Glutamatergic neuron (in vitro differentiated cells): Measurements from ENCODE around the gene PDE6G. TPM values are rescaled to one million over a fixed set of nuclear protein-coding genes. Genes with fewer than 3 reads are reported as not detected.

Experiments
- DNase-seq: peaks from one replicate; pipeline ENCODE4 v3.0.0; 2022
- H3K27ac Mint-ChIP-seq: one replicate; pipeline ENCODE4 v1.8.0; 2020; ENCODE audit warnings: mild to moderate bottlenecking, mixed read lengths, inconsistent platforms; ENCODE audit not compliant: unreplicated experiment
- H3K27me3 Mint-ChIP-seq: one replicate; pipeline ENCODE4 v1.8.0; 2020; ENCODE audit warnings: mild to moderate bottlenecking, moderate library complexity, mixed read lengths, inconsistent platforms; ENCODE audit not compliant: unreplicated experiment
- H3K36me3 Mint-ChIP-seq: one replicate; pipeline ENCODE4 v1.8.0; 2020; ENCODE audit warnings: mild to moderate bottlenecking, mixed read lengths, inconsistent platforms; ENCODE audit not compliant: unreplicated experiment
- H3K4me1 Mint-ChIP-seq: one replicate; pipeline ENCODE4 v1.8.0; 2020; ENCODE audit warnings: mild to moderate bottlenecking, low read depth, mixed read lengths, inconsistent platforms; ENCODE audit not compliant: unreplicated experiment
- H3K4me3 Mint-ChIP-seq: one replicate; pipeline ENCODE4 v1.8.0; 2020; ENCODE audit warnings: mild to moderate bottlenecking, mixed read lengths, inconsistent platforms; ENCODE audit not compliant: unreplicated experiment
- H3K9me3 Mint-ChIP-seq: one replicate; pipeline ENCODE4 v1.8.0; 2020; ENCODE audit warnings: mild to moderate bottlenecking, moderate library complexity, mixed read lengths, inconsistent platforms; ENCODE audit not compliant: unreplicated experiment
- CTCF ChIP-seq: fragments of 200-600 bp; sonication (generic); IDR thresholded peaks from one replicate; pipeline ENCODE4 v1.5.0; 2021; ENCODE audit not compliant: partially characterized antibody, unreplicated experiment
- total RNA-seq: library from RNA; stranded (reverse); fragmentation: NEBNext Ultra II Directional; extraction: Animal tissue kit (Norgen Biotek cat#: 25700); gene quantifications from one replicate; pipeline ENCODE4 v1.2.1, GENCODE V29; 2021; ENCODE audit not compliant: unreplicated experiment

PDE6G gene
- total RNA-seq, 1 donor from 2014 or later = not detected

GRCh38 chr17:81701288-81702071 lies 45.1 kb upstream of the PDE6G start:
- TF ChIP-seq CTCF = no peak
- H3K36me3 Mint-ChIP-seq = no peaks in the 10 kb centered on the region
- no peak for DNase-seq
- H3K4me1 Mint-ChIP-seq = peaks cover 2% of the 10 kb centered on the region
- no peak overlapping the region for H3K27ac Mint-ChIP-seq
- peak overlapping the region; percentile 92 for H3K4me3 Mint-ChIP-seq
- peaks cover 13% of the 10 kb centered on the region for H3K9me3 Mint-ChIP-seq
- H3K27me3 Mint-ChIP-seq = peaks cover 5% of the 10 kb centered on the region

- Mint-ChIP-seq H3K9me3 (peaks cover 13% of the 10 kb centered on the region), H3K4me1 (peaks cover 2% of the 10 kb centered on the region), H3K27me3 (peaks cover 5% of the 10 kb centered on the region), H3K4me3 (peak overlapping the region; percentile 64), H3K36me3 (no peaks in the 10 kb centered on the region), H3K27ac (no peak overlapping the region)
- TF ChIP-seq CTCF = no peak
- DNase-seq = no peak
Observed at GRCh38 chr17:81700353-81701287, 44.3 kb upstream of the PDE6G start.

GRCh38 chr17:81697261-81698044 lies 41.1 kb upstream of the PDE6G start:
- Mint-ChIP-seq H3K36me3 (no peaks in the 10 kb centered on the region), H3K27ac (no peak overlapping the region), H3K4me3 (no peak overlapping the region)

GRCh38 chr17:81696218-81696941 lies 40.0 kb upstream of the PDE6G start:
- no peak for TF ChIP-seq CTCF
- DNase-seq = no peak
- no peaks in the 10 kb centered on the region for H3K36me3 Mint-ChIP-seq
- no peak overlapping the region for H3K4me3 Mint-ChIP-seq
- peaks cover 13% of the 10 kb centered on the region for H3K9me3 Mint-ChIP-seq
- H3K27ac Mint-ChIP-seq = no peak overlapping the region
- peaks cover 5% of the 10 kb centered on the region for H3K27me3 Mint-ChIP-seq
- no peaks in the 10 kb centered on the region for H3K4me1 Mint-ChIP-seq

More at GRCh38 chr17:81697261-81698044, 41.1 kb upstream of the PDE6G start:
- TF ChIP-seq CTCF = no peak
- H3K9me3 Mint-ChIP-seq = peaks cover 9% of the 10 kb centered on the region
- H3K27me3 Mint-ChIP-seq = peaks cover 5% of the 10 kb centered on the region
- peaks cover 2% of the 10 kb centered on the region for H3K4me1 Mint-ChIP-seq
- no peak for DNase-seq
